GM08714 (cell line): ENCODE results near the gene PRM1.

Experiments
- H3K4me3 ChIP-seq: fragments of 200-500 bp; sonication (Bioruptor generic); 2 replicates; pipeline ENCODE4 v1.5.1; 2014; ENCODE audit warnings: mild to moderate bottlenecking, low read length, inconsistent platforms
- ZNF274 ChIP-seq: IDR thresholded peaks from 2 replicates; pipeline ENCODE4 v1.6.1; 2012; ENCODE audit warnings: mild to moderate bottlenecking, low read depth, low read length

Gene PRM1

DNA sequence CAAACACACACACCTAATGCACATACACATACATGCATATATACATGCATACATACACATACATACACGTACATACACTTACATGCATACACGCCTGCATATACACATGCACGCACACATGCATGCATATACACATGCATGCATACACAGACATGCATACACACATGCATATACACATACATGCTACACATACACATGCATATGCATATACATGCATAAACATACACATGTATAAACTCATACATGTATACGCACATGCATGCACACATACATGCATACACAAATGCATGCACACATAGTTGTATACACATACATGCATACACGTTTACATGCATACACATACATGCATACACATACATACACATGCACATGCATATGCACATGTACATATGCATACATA, 40.5 kb upstream of the PRM1 start:
- TF ChIP-seq ZNF274, result no peak

DNA sequence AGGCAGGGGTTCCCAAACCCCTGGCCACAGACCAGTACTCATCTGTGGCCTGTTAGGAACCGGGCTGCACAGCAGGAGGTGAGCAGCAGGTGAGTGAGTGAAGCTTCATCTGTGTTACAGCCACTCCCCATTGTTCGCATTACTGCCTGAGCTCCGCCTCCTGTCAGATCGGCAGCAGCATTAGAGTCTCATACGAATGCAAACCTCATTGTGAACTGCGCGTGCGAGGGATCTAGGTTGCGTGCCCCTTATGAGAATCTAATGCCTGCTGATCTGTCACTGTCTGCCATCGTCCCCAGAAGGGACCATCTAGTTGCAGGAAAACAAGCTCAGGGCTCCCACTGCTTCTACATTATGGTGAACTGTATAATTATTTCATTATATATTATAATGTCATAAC, 39.0 kb upstream of the PRM1 start:
- H3K4me3 ChIP-seq, result no peak overlapping the region
- TF ChIP-seq ZNF274, result no peak

More for the DNA sequence above, 40.5 kb upstream of the PRM1 start:
- H3K4me3 ChIP-seq, result no peak overlapping the region

DNA sequence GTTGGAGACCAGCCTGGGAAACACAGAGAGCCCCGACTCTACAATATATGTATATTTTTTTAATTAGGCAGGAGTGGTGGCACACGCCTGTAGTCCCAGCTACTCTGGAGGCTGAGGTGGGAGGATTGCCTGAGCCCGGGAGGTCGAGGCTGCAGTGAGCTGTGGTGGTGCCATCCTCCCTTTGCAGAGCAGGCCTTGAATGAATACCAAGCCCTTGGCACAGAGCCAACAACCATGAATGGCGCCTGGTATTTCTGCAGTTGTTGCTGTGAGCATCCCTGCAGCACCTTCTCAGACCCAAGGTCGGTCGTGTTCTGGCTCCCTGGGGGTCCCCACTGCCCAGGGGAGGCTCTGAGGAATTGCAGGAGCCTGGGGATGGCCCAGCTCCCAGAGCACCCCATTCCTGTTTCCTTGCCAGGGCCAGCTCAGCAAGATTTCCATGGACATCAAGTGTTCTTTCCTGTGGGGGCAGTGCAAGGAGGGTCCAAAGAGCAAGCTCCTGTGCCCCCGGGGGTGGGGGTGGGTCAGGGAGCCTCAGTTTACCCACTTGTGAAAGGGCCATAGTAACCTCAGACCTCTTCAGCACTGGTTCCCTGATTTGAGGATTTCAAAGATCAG, 38.5 kb upstream of the PRM1 start:
- no peak overlapping the region for H3K4me3 ChIP-seq
- TF ChIP-seq ZNF274, result no peak

DNA sequence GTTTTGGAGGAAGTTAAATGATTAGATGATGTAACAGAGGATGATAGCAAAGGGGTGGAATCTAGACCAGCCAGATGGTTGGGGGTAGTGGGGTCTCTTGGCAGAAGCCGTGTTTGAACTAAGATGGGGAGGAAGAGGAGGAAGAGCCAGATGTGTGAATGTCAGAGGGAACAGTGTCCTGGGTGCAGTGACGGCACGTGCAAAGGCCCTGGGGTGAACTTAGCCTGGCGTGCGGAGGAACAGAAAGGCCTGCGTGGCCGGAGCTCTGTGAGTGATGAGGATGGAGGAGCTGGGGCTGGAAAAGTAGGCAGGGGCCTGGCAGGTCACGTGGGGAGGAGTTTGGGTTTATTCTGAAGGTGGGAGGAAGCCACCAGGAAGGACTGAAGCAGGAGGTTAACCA, 37.7 kb upstream of the PRM1 start:
- no peak overlapping the region for H3K4me3 ChIP-seq
- TF ChIP-seq ZNF274, result no peak

DNA sequence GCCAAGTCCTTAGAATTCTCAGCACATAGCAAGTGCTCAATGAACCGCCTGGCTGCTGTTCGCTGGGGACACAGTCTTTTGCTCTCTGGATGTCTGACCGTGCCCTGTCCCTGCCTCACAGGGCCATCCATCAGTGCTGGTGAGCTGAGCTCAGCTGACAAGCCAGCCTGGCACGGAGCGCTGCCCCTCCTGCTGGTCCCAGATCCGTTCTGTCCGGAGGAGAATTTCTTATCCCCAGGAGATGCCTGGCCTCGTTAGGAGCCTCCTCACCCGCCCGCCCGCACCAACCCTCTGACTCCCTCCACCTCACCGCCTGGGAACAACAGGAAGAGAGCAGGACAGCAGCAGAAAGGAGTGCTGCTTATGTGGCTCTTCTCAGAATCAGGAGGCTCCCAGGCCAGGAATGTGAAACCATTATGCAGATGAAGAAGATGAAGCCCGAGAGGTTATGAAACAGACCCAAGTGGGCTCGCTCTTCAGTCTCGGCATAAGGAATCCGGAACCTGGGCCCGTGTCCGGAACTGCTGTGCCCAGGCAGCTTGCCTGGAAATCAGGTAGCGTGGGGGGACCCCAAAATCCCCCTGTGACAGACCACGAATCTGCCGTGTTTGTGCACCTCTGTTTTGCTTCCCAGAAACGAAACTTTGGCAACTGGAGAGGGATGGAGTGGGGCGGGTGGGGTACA, 35.3 kb upstream of the PRM1 start:
- H3K4me3 ChIP-seq, result no peak overlapping the region
- no peak for TF ChIP-seq ZNF274

DNA sequence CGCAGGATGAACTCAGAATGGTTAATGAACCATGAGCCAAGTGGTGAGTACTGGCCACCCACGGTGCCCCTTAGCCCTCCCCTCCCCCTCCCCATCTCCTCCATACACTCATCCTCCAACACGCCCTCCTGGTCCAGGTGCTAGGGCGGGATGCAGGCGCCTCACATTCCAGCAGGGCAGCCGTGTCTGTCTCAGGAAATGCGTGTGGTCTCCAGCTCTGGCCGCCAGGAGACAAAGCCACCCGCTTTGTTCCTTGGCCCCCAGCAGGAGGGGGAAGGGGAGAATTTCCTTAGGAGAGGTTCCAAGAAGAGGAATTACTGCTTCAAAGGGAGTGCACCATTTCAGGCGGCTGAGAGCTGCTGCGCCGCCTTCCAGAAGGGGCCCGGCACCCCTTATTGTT, 34.4 kb upstream of the PRM1 start:
- H3K4me3 ChIP-seq, result no peak overlapping the region
- no peak for TF ChIP-seq ZNF274

DNA sequence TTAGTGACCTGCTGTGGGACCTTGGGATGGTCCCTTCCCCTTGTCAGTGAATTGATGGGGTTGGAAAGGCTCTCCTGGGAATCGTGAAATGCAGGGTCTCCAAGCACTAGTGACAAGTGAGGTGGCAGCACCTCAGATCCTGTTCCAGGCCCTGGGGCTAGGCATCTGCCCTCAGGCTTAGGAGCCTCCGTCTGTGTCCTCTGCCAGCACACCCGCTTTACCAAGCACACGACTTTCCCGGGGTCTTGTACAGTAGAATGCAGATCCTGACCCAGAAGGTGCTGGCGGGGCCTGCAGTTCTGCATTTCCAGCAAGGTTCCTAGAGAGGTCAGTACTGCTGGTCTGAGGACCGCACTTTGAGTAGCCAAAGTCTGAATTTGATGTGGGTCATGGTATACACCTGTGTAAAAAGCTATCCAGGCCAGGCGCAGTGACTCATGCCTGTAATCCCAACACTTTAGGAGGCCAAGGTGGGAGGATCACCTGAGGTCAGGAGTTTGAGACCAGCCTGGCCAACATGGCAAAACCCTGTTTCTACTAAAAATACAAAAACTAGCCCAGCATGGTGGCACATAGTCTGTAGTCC, 33.3 kb upstream of the PRM1 start:
- no peak for TF ChIP-seq ZNF274
- no peak overlapping the region for H3K4me3 ChIP-seq

DNA sequence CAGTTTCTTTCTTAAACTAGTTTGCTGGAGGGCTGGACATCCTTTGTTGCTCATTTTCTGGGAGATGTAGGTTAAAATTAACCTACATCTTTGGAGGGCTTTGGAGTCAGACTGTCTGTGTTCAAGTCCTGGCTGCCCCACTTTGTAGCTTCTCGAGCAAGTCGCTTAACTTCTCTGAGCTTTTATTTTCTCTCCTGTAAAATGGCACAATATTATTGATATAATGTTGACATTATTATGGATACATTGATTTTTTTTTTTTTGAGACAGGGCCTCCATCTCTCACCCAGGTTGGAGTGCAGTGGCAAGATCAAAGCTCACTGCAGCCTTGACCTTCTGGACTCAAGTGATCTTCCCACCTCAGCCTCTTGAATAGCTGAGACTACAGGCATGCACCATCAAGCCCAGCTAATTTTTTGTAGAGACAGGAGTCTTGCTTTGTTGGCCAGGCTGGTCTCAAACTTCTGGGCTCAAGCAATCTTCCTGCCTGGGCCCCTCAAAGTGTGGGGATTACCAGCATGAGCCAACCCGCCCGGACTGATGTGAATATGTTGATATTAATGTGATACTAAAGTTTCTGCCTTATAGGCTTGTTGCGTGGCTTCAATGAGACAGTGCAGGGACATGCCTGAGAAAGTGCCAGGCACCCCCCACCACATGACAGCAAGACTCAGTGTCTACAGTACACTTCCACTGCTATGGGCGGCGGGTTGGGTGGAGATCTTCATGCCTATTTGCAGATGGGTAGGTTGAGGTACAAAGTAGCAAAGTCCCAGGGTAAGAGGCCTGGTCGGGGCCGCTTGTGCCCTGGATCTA, 32.6 kb upstream of the PRM1 start:
- no peak for TF ChIP-seq ZNF274
- H3K4me3 ChIP-seq, result no peak overlapping the region

DNA sequence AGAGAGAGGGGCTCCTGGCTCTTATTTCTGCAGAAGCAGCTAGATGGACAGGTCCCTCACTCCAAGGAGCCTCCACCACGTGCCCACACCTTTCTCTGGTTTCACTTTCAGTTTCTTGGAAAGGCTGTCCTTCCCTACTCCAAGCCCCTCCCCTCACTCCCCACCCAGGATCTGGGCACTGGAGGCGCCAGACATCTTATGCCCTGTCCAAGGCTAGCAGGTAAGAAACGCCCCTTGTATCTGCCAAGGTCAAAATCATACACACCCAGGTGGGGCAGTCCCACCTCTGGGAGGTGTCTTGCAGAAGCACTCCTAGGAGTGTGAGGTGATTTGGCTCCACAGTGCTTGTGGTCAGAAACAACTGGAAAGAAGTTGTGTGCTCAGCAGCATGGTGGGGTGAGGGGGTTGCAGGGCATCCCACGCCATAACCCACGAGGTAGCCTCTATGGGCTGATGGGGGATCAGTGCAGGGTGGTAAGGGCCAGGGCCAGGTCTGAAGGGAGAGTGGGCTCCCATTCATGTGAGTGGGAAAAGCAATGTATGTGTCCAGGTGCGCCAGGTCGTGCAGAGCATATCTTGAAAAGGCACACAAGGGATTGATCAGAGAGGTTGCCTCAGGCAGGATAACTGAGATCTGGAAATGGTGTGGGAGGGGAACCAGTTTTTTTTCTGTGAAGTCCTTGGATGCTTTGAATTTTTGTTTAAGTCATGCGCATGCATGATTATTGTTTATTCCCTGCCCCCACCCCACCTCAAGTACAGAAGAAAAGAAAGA, 31.8 kb upstream of the PRM1 start:
- no peak for TF ChIP-seq ZNF274
- H3K4me3 ChIP-seq, result no peak overlapping the region

DNA sequence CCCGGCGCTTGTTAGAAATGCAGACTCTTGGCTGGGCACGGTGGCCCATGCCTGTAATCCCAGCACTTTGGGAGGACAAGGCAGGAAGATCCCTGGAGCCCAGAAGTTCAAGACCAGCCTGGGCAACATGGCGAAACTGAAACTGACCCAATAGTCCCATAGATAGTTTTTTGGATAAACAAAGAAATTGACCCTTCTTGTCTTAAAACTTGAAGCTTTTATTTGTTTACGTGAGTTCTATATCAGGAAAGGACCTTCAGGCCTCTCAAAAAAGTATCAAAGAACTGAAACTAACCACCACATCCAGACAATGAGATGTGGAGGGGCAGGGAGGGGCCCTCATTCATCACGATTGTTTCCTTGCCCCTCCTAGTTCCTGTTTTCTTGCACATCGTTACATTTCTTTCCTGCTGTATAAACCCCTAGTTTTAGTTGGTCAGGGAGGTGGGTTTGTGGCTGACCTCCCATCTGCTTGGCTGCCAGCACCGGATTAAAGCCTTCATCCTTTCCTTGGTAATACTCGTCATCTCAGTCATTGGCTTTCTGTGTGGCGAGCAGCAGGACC, 29.9 kb upstream of the PRM1 start:
- TF ChIP-seq ZNF274, result no peak
- H3K4me3 ChIP-seq, result peak overlapping the region; percentile 12; the same call in 1 of the 2 replicates

DNA sequence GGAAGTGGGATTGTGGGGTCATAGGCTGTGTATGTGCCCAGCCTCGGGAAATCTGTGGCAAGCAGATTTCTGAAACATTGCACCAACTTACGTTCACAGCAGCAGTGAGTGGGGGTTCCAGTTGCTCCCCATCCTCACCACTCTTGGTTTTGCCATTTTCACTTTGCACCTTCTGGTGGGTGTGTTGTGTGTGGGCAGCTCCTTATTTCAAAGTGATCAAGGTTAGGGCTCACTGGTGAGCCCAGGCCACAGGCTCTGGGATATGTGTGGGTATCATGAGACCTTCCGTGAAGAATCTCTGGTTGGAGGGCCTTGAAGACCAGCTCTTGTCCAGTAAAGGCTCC, 29.5 kb upstream of the PRM1 start:
- H3K4me3 ChIP-seq, result peak overlapping the region; percentile 12; the same call in 1 of the 2 replicates
- no peak for TF ChIP-seq ZNF274

DNA sequence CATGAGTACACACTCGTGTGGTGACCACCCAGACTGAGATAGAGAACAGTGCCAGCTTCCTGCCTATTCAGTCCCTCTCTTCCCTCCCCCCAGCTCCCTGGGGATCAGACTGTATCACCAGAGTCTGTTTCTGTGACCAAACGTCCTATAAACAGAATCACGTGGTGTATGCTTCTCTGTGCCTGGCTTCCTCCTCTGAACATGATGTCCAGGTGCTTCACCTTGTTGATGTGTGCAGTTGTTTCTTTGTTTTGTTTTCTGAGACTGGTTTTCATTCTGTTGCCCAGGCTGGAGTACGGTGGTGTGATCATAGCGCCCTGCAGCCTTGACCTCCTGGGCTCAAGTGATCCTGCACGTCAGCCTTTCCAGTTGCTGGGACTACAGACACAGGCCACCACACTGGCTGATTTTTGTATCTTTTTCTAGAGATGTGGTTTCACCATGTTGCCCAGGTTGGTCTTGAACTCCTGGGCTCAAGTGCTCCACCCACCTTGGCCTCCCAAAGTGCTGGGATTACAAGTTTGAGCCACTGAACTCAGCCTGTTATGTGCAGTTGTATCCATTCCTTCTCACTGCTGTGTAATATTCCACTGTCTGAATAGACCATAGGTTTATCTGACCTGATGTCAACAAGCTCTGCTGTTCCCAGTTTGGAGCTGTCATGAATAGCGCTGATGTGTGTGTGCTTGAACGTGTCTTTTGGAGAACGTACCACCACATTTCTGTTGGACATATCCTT, 28.9 kb upstream of the PRM1 start:
- H3K4me3 ChIP-seq, result no peak overlapping the region; the same call in 1 of the 2 replicates
- TF ChIP-seq ZNF274, result no peak
